Fibroblast of villous mesenchyme (primary cell): Measurements from ENCODE around the gene RUSC1. TPM values are rescaled to one million over a fixed set of nuclear protein-coding genes. Genes with fewer than 3 reads are reported as not detected.

Source experiments
- DNase-seq: peaks from one replicate; pipeline ENCODE4 v3.0.0-alpha.2; 2010; ENCODE audit warnings: low read depth
- H3K4me3 ChIP-seq: 2 replicates; pipeline ENCODE4 v1.5.1; 2011; ENCODE audit warnings: low read depth, mild to moderate bottlenecking, low read length
- total RNA-seq: library from RNA; depleted of rRNA; stranded (reverse); fragments of >200 nt; gene quantifications from 2 replicates; pipeline ENCODE4 v1.2.3, GENCODE V29; 2012
- TF ChIP-seq, protein P1 (sequence below): IDR thresholded peaks from 2 replicates; pipeline ENCODE4 v1.5.1; 2012; ENCODE audit warnings: low read depth, mild to moderate bottlenecking, low read length; ENCODE audit not compliant: insufficient read depth

The RUSC1 gene
- total RNA-seq, 1 donor = 22.9 TPM

- DNase-seq = no peak
- H3K4me3 ChIP-seq = no peak overlapping the region
- TF ChIP-seq, protein P1, sequence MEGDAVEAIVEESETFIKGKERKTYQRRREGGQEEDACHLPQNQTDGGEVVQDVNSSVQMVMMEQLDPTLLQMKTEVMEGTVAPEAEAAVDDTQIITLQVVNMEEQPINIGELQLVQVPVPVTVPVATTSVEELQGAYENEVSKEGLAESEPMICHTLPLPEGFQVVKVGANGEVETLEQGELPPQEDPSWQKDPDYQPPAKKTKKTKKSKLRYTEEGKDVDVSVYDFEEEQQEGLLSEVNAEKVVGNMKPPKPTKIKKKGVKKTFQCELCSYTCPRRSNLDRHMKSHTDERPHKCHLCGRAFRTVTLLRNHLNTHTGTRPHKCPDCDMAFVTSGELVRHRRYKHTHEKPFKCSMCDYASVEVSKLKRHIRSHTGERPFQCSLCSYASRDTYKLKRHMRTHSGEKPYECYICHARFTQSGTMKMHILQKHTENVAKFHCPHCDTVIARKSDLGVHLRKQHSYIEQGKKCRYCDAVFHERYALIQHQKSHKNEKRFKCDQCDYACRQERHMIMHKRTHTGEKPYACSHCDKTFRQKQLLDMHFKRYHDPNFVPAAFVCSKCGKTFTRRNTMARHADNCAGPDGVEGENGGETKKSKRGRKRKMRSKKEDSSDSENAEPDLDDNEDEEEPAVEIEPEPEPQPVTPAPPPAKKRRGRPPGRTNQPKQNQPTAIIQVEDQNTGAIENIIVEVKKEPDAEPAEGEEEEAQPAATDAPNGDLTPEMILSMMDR = no peak
These were observed 1.2 kb upstream of the RUSC1 start for GRCh38 chr1:155319536-155319935.

DNA sequence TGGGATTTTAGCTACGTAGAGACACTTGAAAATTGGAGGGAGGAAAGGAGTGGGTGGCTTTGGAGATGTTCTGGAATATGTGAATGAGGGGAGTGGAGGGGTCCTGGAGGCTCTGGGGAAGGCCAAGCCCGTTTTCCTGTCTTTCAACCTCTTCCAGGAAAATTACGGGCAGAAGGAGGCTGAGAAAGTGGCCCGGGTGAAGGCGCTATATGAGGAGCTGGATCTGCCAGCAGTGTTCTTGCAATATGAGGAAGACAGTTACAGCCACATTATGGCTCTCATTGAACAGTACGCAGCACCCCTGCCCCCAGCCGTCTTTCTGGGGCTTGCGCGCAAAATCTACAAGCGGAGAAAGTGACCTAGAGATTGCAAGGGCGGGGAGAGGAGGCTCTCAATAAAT is 442 bp upstream of the RUSC1 start:
- no peak for DNase-seq
- peak overlapping the region; percentile 94 for H3K4me3 ChIP-seq

GRCh38 chr1:155321639-155322503 is 1.2 kb downstream of the RUSC1 start:
- no peak for DNase-seq
- H3K4me3 ChIP-seq = peak overlapping the region; percentile 94
- TF ChIP-seq, protein P1 = no peak

More for the DNA sequence above, 442 bp upstream of the RUSC1 start:
- TF ChIP-seq, protein P1 = no peak

DNA sequence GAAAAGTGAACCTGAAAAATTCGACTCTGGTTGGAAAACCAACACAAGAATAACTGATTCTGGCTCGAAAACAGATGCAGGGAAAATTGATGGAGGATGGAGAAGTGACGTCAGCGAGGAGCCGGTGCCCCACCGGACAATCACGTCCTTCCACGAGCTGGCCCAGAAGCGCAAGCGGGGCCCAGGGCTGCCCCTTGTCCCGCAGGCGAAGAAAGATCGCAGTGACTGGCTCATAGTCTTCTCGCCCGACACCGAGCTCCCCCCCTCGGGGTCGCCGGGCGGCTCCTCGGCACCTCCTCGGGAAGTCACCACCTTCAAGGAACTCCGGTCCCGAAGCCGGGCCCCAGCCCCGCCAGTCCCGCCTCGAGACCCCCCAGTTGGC is 1.9 kb downstream of the RUSC1 start:
- H3K4me3 ChIP-seq = peak overlapping the region; percentile 94
- DNase-seq = peak; percentile 52
- TF ChIP-seq, protein P1 = no peak

DNA sequence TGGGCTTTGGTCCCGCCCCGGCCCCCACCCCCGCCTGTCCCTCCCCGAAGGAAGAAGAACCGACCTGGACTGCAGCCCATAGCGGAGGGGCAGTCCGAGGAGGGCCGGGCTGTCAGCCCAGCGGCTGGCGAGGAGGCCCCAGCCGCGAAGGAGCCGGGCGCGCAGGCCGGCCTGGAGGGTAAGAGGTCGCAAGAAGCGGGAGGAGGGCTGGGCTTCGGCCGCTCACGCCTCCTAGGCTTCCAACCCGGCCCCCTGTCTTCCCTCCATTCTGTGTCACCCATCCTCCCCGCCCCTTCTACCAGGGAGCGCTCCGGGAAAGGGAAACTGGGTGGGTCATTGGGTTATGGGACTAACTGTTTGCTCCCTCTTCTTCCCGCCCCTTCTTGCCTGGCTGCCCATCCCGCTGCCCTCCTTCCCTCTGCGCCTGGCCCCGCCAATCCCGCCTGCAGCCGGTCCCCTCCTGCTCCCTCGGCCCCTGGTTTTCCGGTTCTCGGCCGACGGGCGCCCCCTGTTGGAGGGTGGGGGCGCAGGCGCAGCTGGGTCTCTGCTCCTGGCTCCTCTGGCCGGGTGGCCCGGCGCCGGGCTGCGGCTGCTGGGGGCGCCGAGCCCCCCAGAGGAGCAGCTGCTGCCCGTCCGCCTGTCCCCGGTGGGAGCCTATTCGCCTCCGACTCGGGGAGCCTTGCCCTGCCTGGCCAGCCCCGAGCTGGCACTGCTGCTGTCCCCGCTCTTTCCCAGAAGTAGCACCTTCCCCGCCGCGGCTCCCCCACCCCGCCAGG is 2.4 kb downstream of the RUSC1 start:
- peak; percentile 98 for DNase-seq
- TF ChIP-seq, protein P1 = peak; percentile 93
- H3K4me3 ChIP-seq = peak overlapping the region; percentile 94

GRCh38 chr1:155323729-155324036 is 3.0 kb downstream of the RUSC1 start:
- peak; percentile 94 for DNase-seq
- TF ChIP-seq, protein P1 = no peak
- H3K4me3 ChIP-seq = peak overlapping the region; percentile 94
